ENCODE results near the gene HHATL.

The HHATL gene

GRCh38 chr3:42702066-42702951 is at the start of gene HHATL:
Gene HHATL, minus strand, starts transcription at chr3:42702798. Its CDS starts 1,972 bp downstream, at chr3:42700826.
- no peak for DNase-seq (ENCODE audit: low read depth)

GRCh38 chr3:42751609-42752008 is 49.0 kb upstream of the HHATL start:
- no peak for DNase-seq (ENCODE audit: low read depth)

GRCh38 chr3:42750834-42751233 is 48.2 kb upstream of the HHATL start:
- DNase-seq (ENCODE audit: low read depth), result no peak

GRCh38 chr3:42749753-42750231 is 47.2 kb upstream of the HHATL start:
- no peak for DNase-seq (ENCODE audit: low read depth)

GRCh38 chr3:42749025-42749752 is 46.6 kb upstream of the HHATL start:
- no peak for DNase-seq (ENCODE audit: low read depth)

- no peak for DNase-seq (ENCODE audit: low read depth)
These were observed 45.0 kb upstream of the HHATL start for GRCh38 chr3:42747581-42747980.

GRCh38 chr3:42746455-42747450 is 44.2 kb upstream of the HHATL start:
- DNase-seq (ENCODE audit: low read depth), result no peak

GRCh38 chr3:42745776-42746454 is 43.3 kb upstream of the HHATL start:
- no peak for DNase-seq (ENCODE audit: low read depth)

GRCh38 chr3:42745291-42745745 is 42.7 kb upstream of the HHATL start:
- no peak for DNase-seq (ENCODE audit: low read depth)

GRCh38 chr3:42743204-42743995 is 40.8 kb upstream of the HHATL start:
- DNase-seq (ENCODE audit: low read depth), result no peak

GRCh38 chr3:42742688-42743087 is 40.1 kb upstream of the HHATL start:
- no peak for DNase-seq (ENCODE audit: low read depth)

GRCh38 chr3:42742259-42742658 is 39.7 kb upstream of the HHATL start:
- no peak for DNase-seq (ENCODE audit: low read depth)

- DNase-seq (ENCODE audit: low read depth), result no peak
These were observed 39.2 kb upstream of the HHATL start for GRCh38 chr3:42741796-42742195.

GRCh38 chr3:42739401-42740158 is 37.0 kb upstream of the HHATL start:
- no peak for DNase-seq (ENCODE audit: low read depth)

- DNase-seq (ENCODE audit: low read depth), result no peak
These were observed 33.9 kb upstream of the HHATL start for GRCh38 chr3:42736531-42736930.

- DNase-seq (ENCODE audit: low read depth), result no peak
These were observed 33.5 kb upstream of the HHATL start for GRCh38 chr3:42736081-42736480.

- no peak for DNase-seq (ENCODE audit: low read depth)
These were observed 33.0 kb upstream of the HHATL start for GRCh38 chr3:42735615-42736014.

- no peak for DNase-seq (ENCODE audit: low read depth)
These were observed 32.4 kb upstream of the HHATL start for GRCh38 chr3:42735019-42735418.

GRCh38 chr3:42734263-42734860 is 31.8 kb upstream of the HHATL start:
- no peak for DNase-seq (ENCODE audit: low read depth)

Measured in stimulated activated CD8-positive, alpha-beta memory T cell treated with anti-CD3 and anti-CD28 coated beads, Interleukin-12 subunit alpha, Interleukin-12 subunit beta, amount 100 ng/mL, for 1 hour (primary cell).